ENCODE results near the gene GNG4.
A peak's percentile ranks its signal among the peaks of the same experiment; 100 is the strongest.

Gene GNG4

DNA sequence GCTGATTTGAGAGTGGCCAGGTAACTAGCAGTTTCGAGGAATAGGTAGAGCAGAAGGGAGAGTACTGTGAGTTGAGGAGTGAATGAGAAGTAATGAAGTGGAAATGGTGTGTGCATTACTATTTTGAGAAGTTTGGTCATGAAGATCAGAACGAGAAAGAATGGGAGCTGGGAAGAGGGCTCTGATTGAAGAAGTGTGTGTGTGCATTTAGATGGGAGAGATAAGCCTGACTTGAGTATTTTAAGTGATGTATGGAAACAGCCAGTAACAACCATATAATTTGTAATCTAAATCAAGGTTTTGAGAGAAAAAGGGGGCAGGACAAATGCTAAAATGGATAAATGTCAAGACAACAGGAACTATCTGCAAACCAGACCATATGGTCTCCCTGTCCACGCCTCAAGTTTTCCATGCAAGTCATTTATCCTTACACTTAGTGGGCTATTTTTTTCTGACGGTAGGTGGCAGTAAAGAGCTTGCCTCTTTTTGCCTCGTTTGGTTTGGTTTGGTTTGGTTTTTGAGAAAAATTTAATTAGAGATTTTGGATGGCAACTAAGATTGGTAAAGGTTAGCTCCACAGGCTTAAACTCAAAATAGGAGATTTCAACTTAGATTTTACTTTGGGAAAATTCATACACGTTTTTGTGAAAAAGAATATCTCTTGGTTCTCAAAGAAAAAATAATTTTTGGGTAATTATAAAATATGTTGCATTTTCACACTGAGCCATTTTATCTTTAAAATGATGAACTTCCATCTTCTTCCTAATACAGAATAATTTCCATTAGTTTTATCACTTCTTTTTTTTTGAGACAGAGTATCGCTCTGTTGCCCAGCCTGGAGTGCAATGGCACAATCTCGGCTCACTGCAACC, 135.9 kb downstream of the GNG4 start:
- TF ChIP-seq, protein P1, sequence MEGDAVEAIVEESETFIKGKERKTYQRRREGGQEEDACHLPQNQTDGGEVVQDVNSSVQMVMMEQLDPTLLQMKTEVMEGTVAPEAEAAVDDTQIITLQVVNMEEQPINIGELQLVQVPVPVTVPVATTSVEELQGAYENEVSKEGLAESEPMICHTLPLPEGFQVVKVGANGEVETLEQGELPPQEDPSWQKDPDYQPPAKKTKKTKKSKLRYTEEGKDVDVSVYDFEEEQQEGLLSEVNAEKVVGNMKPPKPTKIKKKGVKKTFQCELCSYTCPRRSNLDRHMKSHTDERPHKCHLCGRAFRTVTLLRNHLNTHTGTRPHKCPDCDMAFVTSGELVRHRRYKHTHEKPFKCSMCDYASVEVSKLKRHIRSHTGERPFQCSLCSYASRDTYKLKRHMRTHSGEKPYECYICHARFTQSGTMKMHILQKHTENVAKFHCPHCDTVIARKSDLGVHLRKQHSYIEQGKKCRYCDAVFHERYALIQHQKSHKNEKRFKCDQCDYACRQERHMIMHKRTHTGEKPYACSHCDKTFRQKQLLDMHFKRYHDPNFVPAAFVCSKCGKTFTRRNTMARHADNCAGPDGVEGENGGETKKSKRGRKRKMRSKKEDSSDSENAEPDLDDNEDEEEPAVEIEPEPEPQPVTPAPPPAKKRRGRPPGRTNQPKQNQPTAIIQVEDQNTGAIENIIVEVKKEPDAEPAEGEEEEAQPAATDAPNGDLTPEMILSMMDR (IDR thresholded peaks at IDR 0.05; ENCODE audit: unreplicated experiment in 3 of 3), result peak; percentile 88 to 92 (median 92)
- H3K27ac Mint-ChIP-seq, result no peak overlapping the region
- no peaks in the 10 kb centered on the region for H3K27me3 Mint-ChIP-seq (ENCODE audit: low read depth)
- no peak overlapping the region for H3K4me3 Mint-ChIP-seq
- H3K4me1 Mint-ChIP-seq, result no peaks in the 10 kb centered on the region
- H3K9me3 Mint-ChIP-seq, result no peaks in the 10 kb centered on the region
- no peaks in the 10 kb centered on the region for H3K36me3 Mint-ChIP-seq (ENCODE audit: low read depth)

DNA sequence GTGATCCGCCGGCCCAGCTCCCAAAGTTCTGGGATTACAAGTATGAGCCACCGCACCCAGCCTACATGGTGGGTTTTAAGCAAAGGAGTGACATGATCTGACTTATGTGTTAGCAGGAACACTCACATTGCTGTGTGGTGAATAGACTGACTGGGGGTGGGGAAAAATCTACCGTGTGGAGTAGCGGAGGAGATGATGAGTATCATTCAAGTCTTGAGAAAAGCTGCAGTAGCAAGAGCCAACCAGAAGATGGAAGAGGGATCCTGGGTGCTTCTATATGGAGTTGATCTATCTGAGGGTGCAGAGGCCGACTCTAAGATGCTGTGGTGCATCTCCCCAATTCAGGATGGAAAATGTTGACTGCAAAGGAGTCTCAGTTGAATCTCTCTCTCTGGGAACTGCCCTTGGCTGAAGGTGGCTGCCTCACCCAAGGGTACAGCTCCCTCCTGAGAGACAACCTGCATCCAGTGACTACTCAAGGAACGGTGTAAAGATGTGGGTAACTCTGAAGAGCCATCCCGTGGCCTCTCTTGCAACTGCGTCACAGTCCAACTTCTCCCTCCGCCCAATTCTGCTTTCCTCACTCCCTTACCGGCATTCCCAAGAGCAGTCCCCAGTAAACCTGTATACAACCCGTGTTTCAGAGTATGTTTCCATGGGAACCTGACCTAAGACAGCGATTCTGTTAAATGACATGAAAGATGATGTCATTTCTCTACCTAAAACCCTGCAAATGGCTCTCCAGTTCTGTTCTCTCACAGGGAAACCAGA, 137.9 kb downstream of the GNG4 start:
- peaks cover 4% of the 10 kb centered on the region for H3K27me3 Mint-ChIP-seq (ENCODE audit: low read depth)
- H3K9me3 Mint-ChIP-seq, result no peaks in the 10 kb centered on the region
- H3K4me3 Mint-ChIP-seq, result no peak overlapping the region
- H3K4me1 Mint-ChIP-seq, result no peaks in the 10 kb centered on the region
- H3K27ac Mint-ChIP-seq, result no peak overlapping the region
- no peaks in the 10 kb centered on the region for H3K36me3 Mint-ChIP-seq (ENCODE audit: low read depth)
- TF ChIP-seq, protein P1 (IDR thresholded peaks at IDR 0.05; ENCODE audit: unreplicated experiment in 3 of 3), result no peak

DNA sequence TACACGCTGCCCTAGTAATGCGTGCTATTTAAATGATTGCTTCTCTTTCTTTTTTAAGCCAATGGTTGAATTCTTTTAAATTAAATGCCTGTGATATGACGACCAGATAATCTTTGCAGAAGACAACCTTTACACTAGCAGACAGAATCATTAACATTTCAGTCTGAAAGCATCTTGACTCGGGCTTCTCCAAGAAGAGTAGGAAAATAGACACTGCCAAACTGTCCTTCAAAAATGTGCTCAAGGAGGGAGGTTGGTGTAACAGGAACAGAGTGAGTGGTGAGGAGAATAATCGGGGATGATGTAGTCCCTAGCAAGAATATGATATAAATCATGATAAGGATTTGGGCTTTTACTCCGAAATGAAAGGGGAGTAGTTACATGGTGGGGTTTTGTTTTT, 138.8 kb downstream of the GNG4 start:
- TF ChIP-seq, protein P1 (IDR thresholded peaks at IDR 0.05; ENCODE audit: unreplicated experiment in 3 of 3), result no peak
- Mint-ChIP-seq H3K27ac (no peak overlapping the region), H3K4me1 (no peaks in the 10 kb centered on the region), H3K27me3 (ENCODE audit: low read depth) (peaks cover 4% of the 10 kb centered on the region), H3K4me3 (no peak overlapping the region), H3K36me3 (ENCODE audit: low read depth) (no peaks in the 10 kb centered on the region), H3K9me3 (no peaks in the 10 kb centered on the region)

DNA sequence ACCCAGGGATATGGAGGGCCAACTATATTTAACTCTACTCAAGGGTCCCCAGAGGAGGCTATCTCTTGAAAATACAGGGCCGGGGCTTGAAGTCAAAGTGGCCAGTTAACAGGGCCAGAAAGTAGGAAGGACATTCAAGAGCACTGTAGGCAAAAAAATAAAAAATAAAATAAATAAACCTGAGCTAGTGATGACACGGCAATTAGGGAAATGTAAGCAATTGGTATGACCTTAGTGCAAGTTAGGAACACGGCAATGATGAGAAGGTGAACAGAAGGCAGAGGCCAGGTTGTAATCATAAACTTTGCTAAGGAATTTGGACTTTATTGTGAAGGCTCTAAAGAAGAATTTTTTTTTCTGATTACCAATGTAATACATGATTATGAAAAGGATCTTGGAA, 142.0 kb downstream of the GNG4 start:
- no peak overlapping the region for H3K27ac Mint-ChIP-seq
- no peaks in the 10 kb centered on the region for H3K9me3 Mint-ChIP-seq
- H3K4me1 Mint-ChIP-seq, result peaks cover 2% of the 10 kb centered on the region
- peak overlapping the region in 1 of 3 experiments; percentile 24 for H3K4me3 Mint-ChIP-seq
- TF ChIP-seq, protein P1 (IDR thresholded peaks at IDR 0.05; ENCODE audit: unreplicated experiment in 3 of 3), result no peak
- no peaks in the 10 kb centered on the region for H3K36me3 Mint-ChIP-seq (ENCODE audit: low read depth)
- peaks cover 4% of the 10 kb centered on the region for H3K27me3 Mint-ChIP-seq (ENCODE audit: low read depth)

DNA sequence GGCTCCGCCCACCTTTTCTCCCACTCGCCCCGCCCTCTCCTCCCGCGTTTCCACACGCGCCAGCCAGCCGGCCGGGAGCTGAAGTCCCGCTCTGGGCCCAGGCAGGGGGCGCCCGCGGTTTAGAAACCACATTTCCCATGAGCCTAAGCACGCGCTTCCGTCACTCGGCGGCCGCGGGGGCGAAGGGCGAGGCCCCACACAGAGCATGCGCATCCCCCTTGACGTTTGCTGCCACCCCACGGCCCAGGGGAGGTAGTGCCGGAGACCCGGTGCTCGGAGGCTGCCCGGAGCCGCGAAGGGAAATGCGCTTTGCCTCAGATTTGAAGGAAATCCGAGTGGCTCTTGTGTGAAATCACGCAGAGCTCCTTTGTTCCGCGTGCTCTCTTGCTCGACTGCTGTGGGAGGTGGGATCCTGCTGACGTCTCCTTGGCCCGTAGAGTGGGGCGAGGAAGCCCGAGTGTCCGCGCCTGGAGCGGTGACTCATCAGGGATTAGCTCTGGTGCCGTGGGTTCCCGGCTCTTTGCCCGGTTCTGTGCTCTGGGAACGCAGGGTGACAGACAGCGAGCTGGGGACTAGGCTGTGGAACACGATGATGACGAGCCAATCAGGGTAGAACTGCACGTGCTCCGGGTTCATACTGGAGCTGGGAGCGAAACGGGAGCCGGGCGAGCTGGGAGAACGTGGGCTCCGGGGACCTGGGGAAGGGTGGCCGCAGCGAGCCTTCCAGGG, 144.9 kb downstream of the GNG4 start:
- Mint-ChIP-seq H3K4me3 (peak overlapping the region; percentile 93 to 97 (median 95)), H3K27ac (peak overlapping the region; percentile 97 to 98 (median 98)), H3K36me3 (ENCODE audit: low read depth) (no peaks in the 10 kb centered on the region), H3K4me1 (peaks cover 14% of the 10 kb centered on the region), H3K27me3 (ENCODE audit: low read depth) (peaks cover 4% of the 10 kb centered on the region), H3K9me3 (no peaks in the 10 kb centered on the region)
- TF ChIP-seq, protein P1 (IDR thresholded peaks at IDR 0.05; ENCODE audit: unreplicated experiment in 3 of 3), result peak; percentile 5 to 96 (median 90)
